Stimulated activated CD4-positive, alpha-beta T cell treated with anti-CD3 and anti-CD28 coated beads, Interleukin-1b, Interleukin-23, amount 100 ng/mL, for 24 hours (primary cell): Measurements from ENCODE around the gene NPIPB12.
"Not testable (repeated sequence)": the region's sequence is repeated elsewhere in the genome, so short reads cannot be mapped to it uniquely, and the experiment has no call there.

Source experiments
- DNase-seq, 4 experiments: peaks; one replicate each; pipeline ENCODE4 v3.0.0-alpha.2; 2020; ENCODE audit warnings: low read depth in 4 of 4, low spot score in 1 of 4

NPIPB12 gene

DNA sequence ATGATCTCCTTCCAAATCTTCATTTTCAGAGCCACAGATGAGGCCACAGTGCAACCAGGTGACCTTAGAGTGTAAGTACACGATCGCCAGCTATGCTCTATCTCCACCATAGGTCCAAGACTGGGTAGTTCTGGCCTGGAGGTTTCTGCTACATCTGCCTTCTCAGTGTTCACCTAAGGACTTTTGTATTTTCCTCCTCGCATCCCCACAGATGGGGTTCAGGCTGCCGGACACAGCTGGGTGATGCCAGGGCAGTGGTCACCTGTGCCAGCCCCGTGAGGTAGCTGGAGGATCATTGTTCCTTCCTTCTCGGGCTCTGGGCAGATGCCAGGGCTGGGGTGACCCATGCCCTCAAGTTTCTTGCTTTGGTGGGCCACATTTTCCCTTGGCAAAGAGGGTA lies at the start of gene NPIPB12:
NPIPB12 (minus strand) TSS at position 101 of the 400 bp plus-strand sequence.
- not testable (repeated sequence) for DNase-seq

DNA sequence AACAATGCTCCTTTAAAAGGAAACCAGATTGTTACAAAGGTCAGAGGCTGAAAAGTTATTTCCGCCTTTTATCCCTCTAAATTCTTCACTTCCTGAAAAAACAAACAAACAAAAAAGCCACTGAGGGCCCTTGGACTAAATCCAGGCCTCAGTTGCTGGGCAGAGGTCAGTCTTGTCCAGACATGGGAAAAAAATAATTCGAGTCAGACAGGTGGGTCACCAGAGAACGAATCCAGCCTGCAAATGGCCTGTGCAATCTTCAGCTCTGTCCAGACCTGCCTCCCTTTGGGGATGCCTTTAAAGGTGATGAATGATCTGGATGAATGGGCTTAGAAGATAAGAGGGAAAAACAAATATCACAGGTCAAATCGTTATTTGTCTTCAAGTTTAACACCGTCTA lies 15.3 kb upstream of the NPIPB12 start:
- not testable (repeated sequence) for DNase-seq

DNA sequence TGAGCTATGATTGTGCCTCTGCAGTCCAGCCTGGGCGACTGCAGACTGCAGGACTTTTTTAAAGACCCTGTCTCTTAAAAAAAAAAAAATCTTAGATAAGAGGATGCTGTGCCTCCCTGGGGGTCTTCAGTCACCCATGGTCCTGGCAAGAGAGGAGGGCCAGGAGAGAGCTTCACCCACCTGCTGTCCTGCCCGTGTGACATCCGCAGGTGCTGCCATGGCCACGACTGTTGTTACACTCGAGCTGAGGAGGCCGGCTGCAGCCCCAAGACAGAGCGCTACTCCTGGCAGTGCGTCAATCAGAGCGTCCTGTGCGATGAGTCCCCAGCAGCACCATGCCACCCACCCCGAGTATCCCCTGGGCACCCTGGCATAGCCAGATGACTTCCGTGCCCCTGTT lies 23.9 kb downstream of the NPIPB12 start:
- DNase-seq: not testable (repeated sequence)

DNA sequence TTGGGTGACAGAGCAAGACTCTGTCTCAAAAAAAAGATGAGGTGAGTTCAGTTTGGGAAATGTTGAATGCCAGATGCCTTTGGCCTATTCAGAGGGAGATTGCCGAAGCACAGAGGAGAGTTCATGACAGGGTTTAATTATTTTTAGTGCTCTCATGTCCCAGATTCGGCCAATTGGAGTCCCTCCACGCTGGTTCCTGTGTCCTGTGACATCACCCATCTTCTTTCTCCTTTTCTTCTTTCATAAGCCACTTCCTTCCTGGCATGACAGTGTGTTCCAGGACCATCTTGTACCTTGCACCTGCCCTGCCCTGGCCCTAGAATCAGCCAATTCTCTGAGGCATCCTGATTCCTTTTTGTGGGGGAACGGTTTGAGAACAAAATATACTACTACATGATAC lies 34.1 kb downstream of the NPIPB12 start:
- DNase-seq: not testable (repeated sequence)

DNA sequence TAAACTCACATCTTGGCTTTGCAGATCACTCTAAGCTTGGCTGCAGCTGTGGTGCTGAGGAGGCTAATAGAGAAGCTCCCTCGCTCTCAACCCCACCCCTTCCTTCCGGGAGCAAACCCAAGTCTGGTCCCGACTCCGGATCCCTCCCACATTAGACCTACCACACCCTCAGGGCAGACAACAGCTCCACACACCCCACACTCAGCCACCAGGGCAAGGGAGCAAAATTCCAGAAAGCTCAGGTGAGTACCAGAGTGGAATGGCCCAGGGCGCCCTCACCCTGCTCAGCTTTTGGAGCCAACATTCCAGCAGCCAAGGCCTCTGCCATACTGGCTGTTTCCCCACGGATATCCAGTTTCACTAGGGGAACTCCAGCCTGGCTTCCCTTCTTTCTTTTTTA lies 36.5 kb downstream of the NPIPB12 start:
- DNase-seq: not testable (repeated sequence)

DNA sequence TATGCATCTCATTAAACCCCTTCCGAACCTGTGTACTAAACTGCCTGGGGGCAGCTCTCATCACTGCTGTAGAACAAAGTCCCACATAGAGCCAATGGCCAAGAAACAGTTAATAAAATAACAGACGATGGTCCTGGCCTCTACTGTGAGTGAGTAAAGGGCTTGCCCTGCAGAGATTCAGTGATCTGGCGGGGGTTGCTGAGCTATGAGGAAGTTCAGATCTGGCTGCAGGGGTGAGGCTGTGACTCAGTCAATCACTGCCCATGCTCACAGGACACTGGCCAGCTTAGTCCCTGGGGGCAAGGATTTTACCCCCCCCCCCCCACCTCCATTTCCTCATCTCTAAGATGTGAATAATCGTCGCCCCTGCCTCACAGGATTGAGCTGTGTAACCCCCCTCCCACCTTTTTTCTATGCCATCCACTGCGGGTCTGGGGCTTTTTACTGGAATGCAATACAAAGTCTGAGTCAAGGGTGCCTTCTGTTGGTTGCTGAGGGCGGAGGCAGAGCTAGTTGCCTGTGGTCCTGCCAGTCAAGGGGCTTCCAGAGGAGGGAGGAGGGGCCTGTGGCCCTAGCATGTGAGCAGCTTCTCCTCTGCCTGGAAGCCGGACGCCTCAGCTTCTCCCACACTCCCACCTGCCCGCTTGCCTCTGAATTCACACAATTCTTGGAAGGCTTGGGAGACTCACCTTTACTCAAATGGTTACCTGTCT lies 38.4 kb downstream of the NPIPB12 start:
- DNase-seq: not testable (repeated sequence)

DNA sequence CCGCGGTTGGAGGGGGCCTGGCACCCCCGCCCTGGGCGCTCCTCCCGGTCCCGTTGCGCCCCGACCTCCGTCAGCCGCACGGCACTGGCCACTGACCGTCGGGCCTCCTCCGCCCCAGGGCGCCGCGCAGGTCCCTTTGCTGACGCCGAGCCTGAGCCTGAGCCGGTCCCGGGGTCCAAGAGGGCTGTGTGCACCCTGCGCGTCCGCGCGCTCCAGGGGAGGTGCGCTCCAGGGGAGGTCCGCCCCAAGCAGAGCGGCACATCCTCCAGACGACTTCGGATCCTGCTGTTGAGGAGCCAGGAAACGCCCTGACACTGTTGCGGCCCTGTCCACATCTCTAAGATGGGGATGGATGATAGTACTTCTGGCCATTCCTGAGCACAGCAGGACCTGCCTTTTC lies 39.3 kb downstream of the NPIPB12 start:
- not testable (repeated sequence) for DNase-seq

DNA sequence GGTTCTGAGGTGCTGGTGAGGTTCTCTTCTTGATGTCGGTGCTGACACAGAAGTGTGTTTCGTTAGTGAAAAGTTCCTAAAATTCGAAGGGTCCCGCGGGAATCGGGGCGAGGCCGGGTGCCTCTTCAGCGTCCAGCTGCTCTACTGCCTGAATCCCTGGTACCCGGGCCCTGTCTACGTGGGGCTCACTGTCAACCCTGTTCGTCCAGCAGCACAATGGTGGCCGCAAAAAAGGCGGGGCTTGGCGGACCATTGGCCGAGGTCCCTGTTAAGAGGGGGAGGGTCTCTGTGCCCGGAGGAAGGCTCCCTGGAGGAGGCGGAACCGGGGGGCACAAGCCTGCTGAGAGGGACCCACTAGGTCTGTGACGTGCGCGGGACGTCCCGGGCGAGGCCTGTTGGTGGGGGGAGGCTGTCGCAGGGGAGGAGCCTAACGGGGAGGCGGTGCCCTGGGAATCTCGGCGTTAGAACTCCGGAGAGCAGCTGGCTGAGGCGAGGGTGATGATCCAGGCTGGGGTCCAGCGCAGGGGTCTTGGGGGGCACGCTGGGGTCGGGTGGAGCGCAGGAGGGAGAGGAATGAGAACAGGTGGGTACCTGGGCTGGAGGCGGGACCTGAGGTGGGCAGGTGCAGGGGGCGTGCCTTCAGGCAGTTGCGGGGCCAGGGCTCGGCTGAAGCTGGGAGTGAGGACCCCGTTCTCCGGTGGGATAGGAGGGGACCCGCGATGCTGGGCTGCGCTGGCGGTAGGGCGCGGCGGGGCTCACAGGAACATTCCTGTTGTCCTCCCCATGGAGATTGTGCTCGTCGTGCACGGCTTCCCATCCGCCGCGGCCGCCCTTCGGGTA lies 40.0 kb downstream of the NPIPB12 start:
- DNase-seq: not testable (repeated sequence)

DNA sequence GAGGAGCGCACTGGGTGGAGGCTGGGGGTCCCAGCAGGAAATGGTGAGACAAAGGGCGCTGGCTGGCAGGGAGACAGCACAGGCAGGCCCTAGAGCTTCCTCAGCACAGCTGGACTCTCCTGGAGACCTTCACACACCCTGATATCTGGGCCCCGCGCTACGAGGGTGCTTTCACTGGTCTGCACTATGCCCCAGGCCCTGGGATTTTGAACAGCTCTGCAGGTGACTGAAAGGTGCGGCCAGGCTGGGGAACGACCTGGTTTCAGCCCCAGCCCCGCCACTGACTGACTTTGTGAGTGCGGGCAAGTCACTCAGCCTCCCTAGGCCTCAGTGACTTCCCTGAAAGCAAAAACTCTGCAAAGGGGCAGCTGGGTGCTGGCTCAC lies 45.6 kb downstream of the NPIPB12 start:
- DNase-seq: not testable (repeated sequence)

DNA sequence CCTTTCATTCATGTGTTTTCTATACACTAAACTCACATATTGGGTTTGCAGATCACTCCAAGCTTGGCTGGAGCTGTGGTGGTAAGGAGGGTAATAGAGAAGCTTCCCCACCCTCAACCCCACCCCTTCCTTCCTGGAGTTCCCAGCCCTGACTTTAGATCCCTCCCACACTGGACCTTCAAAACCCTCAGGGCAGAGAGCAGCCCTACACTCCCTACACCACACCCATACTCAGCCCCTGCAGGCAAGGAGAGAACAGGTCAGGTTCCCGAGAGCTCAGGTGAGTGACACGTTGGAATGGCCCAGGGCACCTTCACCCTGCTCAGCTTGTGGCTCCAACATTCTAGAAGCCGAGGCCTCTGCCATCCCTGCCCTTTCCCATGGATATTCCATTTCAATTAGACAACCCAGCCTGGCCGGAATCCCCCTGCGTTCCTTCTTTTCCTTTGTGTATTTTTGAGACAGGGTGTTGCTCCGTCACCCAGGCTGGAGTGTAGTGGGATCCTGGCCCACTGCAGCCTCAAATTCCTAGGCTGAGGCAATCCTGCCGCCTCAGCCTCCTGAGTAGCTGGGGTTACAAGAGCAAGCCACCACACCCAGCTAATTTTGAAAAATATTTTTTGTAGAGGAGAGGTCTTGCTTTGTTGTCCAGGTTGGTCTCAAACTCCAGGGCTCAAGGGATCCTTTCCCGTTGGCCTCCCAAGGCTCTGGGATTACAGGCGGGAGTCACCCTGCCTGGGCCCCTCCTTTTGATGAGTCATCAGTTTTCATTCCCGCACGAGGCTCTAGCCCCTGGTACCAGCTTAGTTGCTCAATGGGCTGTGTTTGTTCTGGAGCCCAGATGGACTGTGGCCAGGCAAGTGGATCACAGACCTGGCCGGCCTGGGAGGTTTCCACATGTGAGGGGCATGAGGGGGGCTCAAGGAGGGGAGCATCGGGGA lies 46.2 kb downstream of the NPIPB12 start, which contains the start of gene SULT1A4:
SULT1A4 (plus strand) TSS at position 208 of the 941 bp plus-strand sequence. CDS start 1,473 bp downstream, outside the sequence.
- DNase-seq: not testable (repeated sequence)

DNA sequence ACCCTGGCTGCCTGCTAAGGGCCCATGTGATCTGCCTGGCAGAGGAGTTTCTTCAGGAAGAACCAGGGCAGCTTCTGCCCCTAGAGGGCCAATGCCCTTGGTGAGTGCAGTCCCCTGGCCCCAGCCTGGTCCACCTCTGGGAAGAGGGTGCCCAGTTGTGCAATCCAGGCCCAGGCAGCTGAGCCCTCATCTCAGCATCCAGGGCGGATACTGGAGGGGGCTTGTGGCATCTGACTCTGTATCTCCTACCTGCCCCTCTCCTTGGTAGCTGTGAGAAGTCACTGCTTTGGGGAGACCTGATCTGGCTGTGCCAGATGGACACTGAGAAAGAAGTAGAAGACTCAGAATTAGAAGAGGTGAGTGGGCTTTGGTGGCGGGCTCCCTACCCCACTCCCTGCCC lies 48.5 kb downstream of the NPIPB12 start:
- DNase-seq: not testable (repeated sequence)

DNA sequence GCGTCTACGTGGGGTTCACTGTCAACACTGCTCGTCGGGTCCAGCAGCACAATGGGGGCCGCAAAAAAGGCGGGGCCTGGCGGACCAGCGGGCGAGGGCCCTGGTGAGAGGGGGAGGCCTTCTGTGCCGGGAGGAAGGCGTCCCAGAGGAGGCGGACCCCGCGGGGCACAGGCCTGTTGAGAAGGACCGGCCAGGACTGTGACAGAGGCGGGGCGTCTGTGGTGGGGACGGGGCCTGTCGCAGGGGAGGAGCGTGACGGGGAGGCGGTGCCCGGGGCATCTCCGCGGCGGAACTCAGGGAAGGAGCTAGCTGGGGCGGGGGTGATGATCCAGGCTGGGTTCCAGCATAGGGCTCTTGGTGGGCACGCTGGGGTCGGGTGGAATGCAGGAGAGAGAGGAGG lies 51.4 kb downstream of the NPIPB12 start:
- not testable (repeated sequence) for DNase-seq

DNA sequence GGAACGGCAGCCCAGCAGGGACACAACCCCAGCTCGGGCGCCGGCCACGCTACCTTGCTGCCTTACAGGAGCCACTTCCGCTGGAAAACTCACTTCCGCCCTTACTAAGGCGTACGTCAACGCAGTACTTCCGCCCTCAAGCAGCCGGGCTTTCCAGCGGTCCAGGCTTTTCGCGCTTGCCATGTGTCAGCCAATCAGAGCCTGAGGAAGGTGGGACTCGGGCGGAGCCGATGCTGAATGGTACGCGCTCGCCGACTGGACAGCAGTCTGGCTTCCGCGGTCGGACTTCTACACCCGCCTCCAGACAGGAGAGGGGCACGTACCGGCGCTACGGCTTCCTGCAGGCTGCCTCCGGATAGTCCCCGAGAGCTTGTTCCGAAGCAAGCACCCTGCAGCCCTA lies 51.9 kb downstream of the NPIPB12 start, which contains the start of the genes BOLA2 and SLX1B:
BOLA2 (minus strand) TSS at position 83 of the 400 bp plus-strand sequence. CDS start 98 bp downstream, outside the sequence.
SLX1B (plus strand) TSS at position 265 of the 400 bp plus-strand sequence.
- not testable (repeated sequence) for DNase-seq

DNA sequence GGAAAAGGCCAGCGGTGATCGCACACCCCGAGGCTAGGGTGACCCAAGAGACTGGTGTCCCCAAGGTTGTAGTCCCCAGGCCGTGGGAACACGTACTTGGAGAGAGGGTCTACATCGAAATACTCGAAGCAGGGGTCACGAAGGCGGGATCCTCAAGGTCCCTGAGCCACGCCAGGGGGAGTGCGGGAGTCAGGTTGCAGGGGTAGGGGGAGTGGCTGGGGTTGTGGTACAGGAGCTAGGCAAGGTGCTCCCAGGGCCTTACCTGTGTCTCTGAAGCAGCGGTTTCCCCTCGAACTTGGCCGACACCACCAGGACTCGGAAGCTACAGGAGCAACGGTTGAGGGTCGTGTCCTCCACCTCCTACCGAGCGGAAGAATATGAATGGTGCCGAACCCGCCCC lies 52.5 kb downstream of the NPIPB12 start:
- not testable (repeated sequence) for DNase-seq
